HCT116 (cell line): ENCODE results near the gene GNG7. TPM values are rescaled to one million over a fixed set of nuclear protein-coding genes. Genes with fewer than 3 reads are reported as not detected.

ENCODE experiments used
- ATAC-seq: fragments of 200-7000 bp; cut with Tn5 transposase; 2 replicates; pipeline ENCODE4 v1.9.1; 2020; ENCODE audit warnings: mild to moderate bottlenecking, moderate library complexity
- BruUV-seq: library from RNA; stranded (reverse); fragments of 400-500 nt; replicated peaks from 2 replicates; lab custom pipeline; 2021; lab: Mats Ljungman, UMichigan
- CTCF ChIA-PET: fragments of 300-600 bp; sonication (Branson Sonifier 250); formaldehyde crosslinking; loops from one replicate; lab custom pipeline; 2021; ENCODE audit warnings: antibody characterized with exemption; lab: Charles Lee
- POLR2A ChIA-PET: fragments of 300-600, 350-600 bp; sonication (Branson Sonifier 250); formaldehyde crosslinking; loops from one replicate; lab custom pipeline; 2021; ENCODE audit warnings: antibody characterized with exemption; lab: Charles Lee
- RAD21 ChIA-PET, 2 experiments: fragments of 300-600 bp; sonication (Branson Sonifier 250); formaldehyde crosslinking; loops; one replicate each; lab custom pipeline; 2023; ENCODE audit warnings: low total read pairs in 2 of 2; ENCODE audit not compliant: uncharacterized antibody in 2 of 2, unreplicated experiment in 2 of 2, low non-redundant PET in 1 of 2; lab: Charles Lee
- DNase-seq: peaks from one replicate; pipeline ENCODE4 v3.0.0-alpha.2; 2010; ENCODE audit warnings: low read depth, low spot score
- H2AFZ ChIP-seq: fragments of 200-600 bp; shearing (Covaris generic), sonication (generic); 2 replicates; pipeline ENCODE4 v1.6.1; 2017; ENCODE audit warnings: low read depth, mixed run types, mixed read lengths, antibody characterized with exemption, low read length; ENCODE audit not compliant: poor library complexity, severe bottlenecking
- H3K27ac ChIP-seq: 2 replicates; pipeline ENCODE4 v1.5.1; 2012; ENCODE audit warnings: low read depth, low read length
- H3K27me3 ChIP-seq: fragments of 200-600 bp; sonication (generic); 2 replicates; pipeline ENCODE4 v1.6.1; 2016; ENCODE audit warnings: mixed run types, low read length, mixed read lengths; ENCODE audit not compliant: insufficient read depth
- H3K36me3 ChIP-seq, 2 experiments: fragments of 200-500 bp in 1 of 2; fragments of 200-600 bp in 1 of 2; sonication (Bioruptor generic) in 1 of 2; sonication (generic) in 1 of 2; 2 replicates each; pipeline versions ENCODE4 v1.5.1 to v1.6.1; 2014 to 2016; ENCODE audit warnings: low read length in 2 of 2, inconsistent platforms in 1 of 2, mixed read lengths in 1 of 2, mixed run types in 1 of 2; ENCODE audit not compliant: insufficient read depth in 2 of 2, control insufficient read depth in 1 of 2
- H3K4me1 ChIP-seq, 2 experiments: fragments of 200-600 bp in 1 of 2; sonication (generic) in 1 of 2; 2 replicates each; pipeline versions ENCODE4 v1.5.1 to v1.6.1; 2012 to 2017; ENCODE audit warnings: low read length in 2 of 2, inconsistent platforms in 1 of 2, mild to moderate bottlenecking in 1 of 2, mixed read lengths in 1 of 2, mixed run types in 1 of 2, moderate library complexity in 1 of 2; ENCODE audit not compliant: insufficient read depth in 2 of 2, control insufficient read depth in 1 of 2
- H3K4me2 ChIP-seq: fragments of 200-600 bp; sonication (generic); 2 replicates; pipeline ENCODE4 v1.6.1; 2017; ENCODE audit warnings: mixed run types, low read length, mixed read lengths
- H3K4me3 ChIP-seq, 2 experiments: fragments of 200-600 bp in 1 of 2; sonication (generic) in 1 of 2; replicated peaks in 1 of 2; 2 replicates each; pipeline ENCODE4 v1.5.1; 2011 to 2016; ENCODE audit warnings: low read length in 2 of 2, control low read depth in 1 of 2, low read depth in 1 of 2, mild to moderate bottlenecking in 1 of 2, mixed read lengths in 1 of 2, mixed run types in 1 of 2
- H3K79me2 ChIP-seq: fragments of 200-600 bp; sonication (generic); 2 replicates; pipeline ENCODE4 v1.6.1; 2017; ENCODE audit warnings: mild to moderate bottlenecking, mixed run types, low read length, moderate library complexity, mixed read lengths; ENCODE audit not compliant: insufficient read depth
- H3K9ac ChIP-seq: fragments of 200-600 bp; sonication (generic); 2 replicates; pipeline ENCODE4 v1.6.1; 2016; ENCODE audit warnings: low read length, mixed read lengths
- H3K9me2 ChIP-seq: fragments of 200-600 bp; sonication (generic), shearing (Covaris generic); 2 replicates; pipeline ENCODE4 v1.6.1; 2017; ENCODE audit warnings: mixed run types, mild to moderate bottlenecking, moderate library complexity; ENCODE audit not compliant: insufficient read depth
- H3K9me3 ChIP-seq, 2 experiments: fragments of 200-500 bp in 1 of 2; fragments of 200-600 bp in 1 of 2; sonication (Bioruptor generic) in 1 of 2; sonication (generic) in 1 of 2; 2 replicates each; pipeline ENCODE4 v1.6.1; 2014 to 2017; ENCODE audit warnings: low read length in 2 of 2, mixed read lengths in 2 of 2, inconsistent platforms in 1 of 2, low read depth in 1 of 2, mild to moderate bottlenecking in 1 of 2, mixed run types in 1 of 2, moderate library complexity in 1 of 2; ENCODE audit not compliant: control insufficient read depth in 1 of 2, insufficient read depth in 1 of 2
- H4K20me1 ChIP-seq: fragments of 200-600 bp; sonication (generic), shearing (Covaris generic); 2 replicates; pipeline ENCODE4 v1.6.1; 2017; ENCODE audit warnings: mixed run types, mild to moderate bottlenecking, moderate library complexity; ENCODE audit not compliant: insufficient read depth
- CBX3 ChIP-seq: IDR thresholded peaks from 2 replicates; pipeline ENCODE4 v1.6.1; 2012; ENCODE audit warnings: low read depth
- EGR1 ChIP-seq: IDR thresholded peaks from 2 replicates; pipeline ENCODE4 v1.6.1; 2012; ENCODE audit warnings: low read depth
- EZH2phosphoT487 ChIP-seq: fragments of 200-600 bp; IDR thresholded peaks from 2 replicates; pipeline ENCODE4 v1.6.1; 2018; ENCODE audit warnings: antibody characterized with exemption, borderline replicate concordance
- POLR2AphosphoS5 ChIP-seq: IDR thresholded peaks from 2 replicates; pipeline ENCODE4 v1.6.1; 2011; ENCODE audit warnings: mild to moderate bottlenecking, low read depth, low read length, moderate library complexity
- REST ChIP-seq: IDR thresholded peaks from 2 replicates; pipeline ENCODE4 v1.6.1; 2012; ENCODE audit warnings: low read depth
- SP1 ChIP-seq: IDR thresholded peaks from 2 replicates; pipeline ENCODE4 v1.6.1; 2012; ENCODE audit warnings: low read depth
- SRF ChIP-seq: IDR thresholded peaks from 2 replicates; pipeline ENCODE4 v1.6.1; 2012; ENCODE audit warnings: low read depth
- TCF7L2 ChIP-seq: IDR thresholded peaks from 2 replicates; pipeline ENCODE4 v1.7.0; 2011; ENCODE audit warnings: borderline replicate concordance, inconsistent platforms; ENCODE audit not compliant: insufficient read depth, insufficient read length; ENCODE audit errors: extremely low read depth
- YY1 ChIP-seq: IDR thresholded peaks from 2 replicates; pipeline ENCODE4 v1.6.1; 2011; ENCODE audit warnings: low read length, low read depth, moderate library complexity, mild to moderate bottlenecking; ENCODE audit not compliant: insufficient replicate concordance; ENCODE audit errors: extremely low read depth
- intact Hi-C: fragments of 100-400 bp; cut with micrococcal nuclease; formaldehyde crosslinking; loops from 2 replicates; pipeline ENCODE4 v1.10.0; 2022
- total RNA-seq: library from RNA; stranded (reverse); gene quantifications from one replicate; pipeline ENCODE4 v1.2.1, GENCODE V29; 2021; ENCODE audit not compliant: unreplicated experiment

The GNG7 gene
- total RNA-seq, 1 experiment from 2014 or later, result 11.3 TPM

- Histone ChIP-seq H3K79me2 (no peaks in the 10 kb centered on the region), H3K9me3 (peaks cover 0 to 34% of the 10 kb centered on the region in 2 experiments; a peak in 1 of 4 replicates), H3K9ac (no peak overlapping the region), H3K4me1 (peaks cover 12 to 23% of the 10 kb centered on the region in 2 experiments), H4K20me1 (no peaks in the 10 kb centered on the region), H3K4me2 (no peak overlapping the region), H2AFZ (no peak overlapping the region), H3K4me3 (no peak overlapping the region), H3K9me2 (no peaks in the 10 kb centered on the region), H3K27me3 (no peaks in the 10 kb centered on the region), H3K36me3 (no peaks in the 10 kb centered on the region), H3K27ac (no peak overlapping the region)
- CTCF ChIA-PET, result no interaction called here
- intact Hi-C loops, result no loop called here
- POLR2A ChIA-PET, result no interaction called here
- TF ChIP-seq POLR2AphosphoS5, result no peak
- TF ChIP-seq EZH2phosphoT487, result no peak
- TF ChIP-seq CBX3, result no peak
- TF ChIP-seq SP1, result no peak
- TF ChIP-seq TCF7L2, result no peak
- TF ChIP-seq REST, result no peak
- no peak for TF ChIP-seq SRF
- no peak for TF ChIP-seq EGR1
- no peak for TF ChIP-seq YY1
- RAD21 ChIA-PET, result no interaction called here
- DNase-seq (no peak), ATAC-seq (no peak)
- no TSS peak for BruUV-seq
These were observed 71.2 kb downstream of the GNG7 start for GRCh38 chr19:2631213-2631821.
